Stomach (tissue), 9 donors: Measurements from ENCODE around the gene CNIH4. TPM values are rescaled to one million over a fixed set of nuclear protein-coding genes. Genes with fewer than 3 reads are reported as not detected.

Experiments used
- DNase-seq, 2 donors: peaks; one replicate each; pipeline versions ENCODE4 v3.0.0 to v3.0.0-alpha.2; 2013 to 2019
- H3K27ac ChIP-seq, 5 donors: fragments of 200-600 bp in 4 of 5; sonication (generic) in 4 of 5; one replicate each; pipeline ENCODE4 v1.5.1; 2013 to 2019; ENCODE audit warnings: mild to moderate bottlenecking in 1 of 5, moderate library complexity in 1 of 5
- H3K27me3 ChIP-seq, 3 donors: fragments of 200-600 bp; sonication (generic); one replicate each; pipeline ENCODE4 v1.5.1; 2017 to 2019; ENCODE audit warnings: mixed run types in 1 of 3
- H3K36me3 ChIP-seq, 4 donors: fragments of 200-600 bp; sonication (generic); 1 replicate in 3 of 4; 2 replicates in 1 of 4; pipeline ENCODE4 v1.5.1; 2016 to 2019
- H3K4me1 ChIP-seq, 4 donors: fragments of 200-600 bp; sonication (generic); one replicate each; pipeline ENCODE4 v1.5.1; 2016 to 2019
- H3K4me3 ChIP-seq, 4 donors: fragments of 200-600 bp; sonication (generic) in 3 of 4; one replicate each; pipeline ENCODE4 v1.5.1; 2016 to 2019; ENCODE audit warnings: mild to moderate bottlenecking in 1 of 4
- H3K9me3 ChIP-seq, 4 donors: fragments of 200-600 bp; sonication (generic); one replicate each; pipeline ENCODE4 v1.5.1; 2016 to 2019
- CTCF ChIP-seq, 7 experiments: fragments of 450-650 bp in 4 of 7; fragments of 200-600 bp in 3 of 7; sonication (generic) in 3 of 7; IDR thresholded peaks; one replicate each; pipeline ENCODE4 v1.5.1; 2016 to 2019; ENCODE audit warnings: antibody characterized with exemption in 7 of 7, control low read depth in 2 of 7, mild to moderate bottlenecking in 1 of 7
- EP300 ChIP-seq: sonication (generic); formaldehyde crosslinking; IDR thresholded peaks from one replicate; pipeline ENCODE4 v1.6.1; 2017; ENCODE audit warnings: antibody characterized with exemption
- POLR2A ChIP-seq, 4 donors: fragments of 450-650 bp; IDR thresholded peaks; one replicate each; pipeline ENCODE4 v1.6.1; 2016; ENCODE audit warnings: antibody characterized with exemption in 4 of 4, control low read depth in 2 of 4, mild to moderate bottlenecking in 1 of 4, moderate library complexity in 1 of 4
- POLR2AphosphoS5 ChIP-seq, 3 donors: sonication (generic); formaldehyde crosslinking; IDR thresholded peaks; one replicate each; pipeline ENCODE4 v1.6.1; 2016; ENCODE audit warnings: antibody characterized with exemption in 3 of 3
- WGBS, 5 donors: extraction: QIAGEN DNeasy Blood & Tissue Kit in 3 of 5; methylation state at CpG; one replicate each; pipeline versions ENCODE4 v1.1.5 to v1.1.7; 2013 to 2018; 5-methylcytosine and 5-hydroxymethylcytosine counted together
- intact Hi-C: fragments of 100-400 bp; cut with DNase I; formaldehyde crosslinking; loops from one replicate; pipeline ENCODE4 v1.15.1; 2023; ENCODE audit warnings: low total_unique reads
- polyA plus RNA-seq, 3 donors: library from polyadenylated mRNA; stranded (reverse); fragments of 200-250 nt; gene quantifications; one replicate each; pipeline ENCODE4 v1.2.3, GENCODE V29; 2013
- total RNA-seq, 5 donors: library from RNA; depleted of rRNA; stranded (reverse); fragments of >200 nt; gene quantifications; one replicate each; pipeline versions ENCODE4 v1.1.0 to v1.2.3, GENCODE V29; 2014 to 2016
- donor health status: healthy with polysubstance abuse.
- donor health status: Bipolar disorder and iron deficiency.
- donor health status: healthy.

Gene CNIH4
- total and polyA plus RNA-seq, 8 donors, result 3.1 to 53.1 (median 38.5) TPM

GRCh38 chr1:224317383-224318045 lies 39.2 kb upstream of the CNIH4 start:
- no peaks in the 10 kb centered on the region for H3K9me3 ChIP-seq
- no peak overlapping the region for H3K27ac ChIP-seq
- TF ChIP-seq POLR2A (IDR thresholded peaks at IDR 0.05), result no peak
- no peak for TF ChIP-seq CTCF (IDR thresholded peaks at IDR 0.05)
- TF ChIP-seq EP300, result no peak
- no peak for TF ChIP-seq POLR2AphosphoS5 (IDR thresholded peaks at IDR 0.05)
- peaks cover 0 to 5% (median 0%) of the 10 kb centered on the region in 4 donors for H3K4me1 ChIP-seq
- H3K27me3 ChIP-seq, result no peaks in the 10 kb centered on the region
- DNase-seq, result no peak
- intact Hi-C loops, result no loop called here
- peaks cover 6 to 64% (median 52%) of the 10 kb centered on the region in 4 donors for H3K36me3 ChIP-seq
- no peak overlapping the region for H3K4me3 ChIP-seq
- 70 to 79% (median 76%) methylated on average over 4 of the region's 4 CpGs for WGBS, 5 donors

GRCh38 chr1:224321706-224322105 lies 35.0 kb upstream of the CNIH4 start:
- H3K9me3 ChIP-seq, result no peaks in the 10 kb centered on the region
- H3K27me3 ChIP-seq, result no peaks in the 10 kb centered on the region
- H3K27ac ChIP-seq, result no peak overlapping the region
- H3K4me3 ChIP-seq, result no peak overlapping the region
- no peak for TF ChIP-seq POLR2A (IDR thresholded peaks at IDR 0.05)
- TF ChIP-seq CTCF (IDR thresholded peaks at IDR 0.05), result no peak
- TF ChIP-seq POLR2AphosphoS5 (IDR thresholded peaks at IDR 0.05), result no peak
- TF ChIP-seq EP300, result no peak
- peaks cover 0 to 49% (median 37%) of the 10 kb centered on the region in 4 donors for H3K36me3 ChIP-seq
- H3K4me1 ChIP-seq, result peaks cover 0 to 9% (median 5%) of the 10 kb centered on the region in 4 donors
- DNase-seq, result no peak
- WGBS, 5 donors, result 96 to 100% (median 98%) methylated on average over 2 of the region's 2 CpGs
- intact Hi-C loops, result no loop called here

- 54 to 86% (median 67%) methylated on average over 1 of the region's 1 CpG for WGBS, 5 donors
- Histone ChIP-seq H3K27me3 (no peaks in the 10 kb centered on the region), H3K9me3 (no peaks in the 10 kb centered on the region), H3K4me1 (peaks cover 13 to 42% (median 33%) of the 10 kb centered on the region in 4 donors), H3K36me3 (peaks cover 0 to 31% (median 26%) of the 10 kb centered on the region in 4 donors), H3K4me3 (no peak overlapping the region), H3K27ac (no peak overlapping the region)
- intact Hi-C loops, result no loop called here
- no peak for TF ChIP-seq POLR2AphosphoS5 (IDR thresholded peaks at IDR 0.05)
- DNase-seq, result no peak
Measured at GRCh38 chr1:224325959-224326358, 30.7 kb upstream of the CNIH4 start.

- H3K9me3 ChIP-seq, result no peaks in the 10 kb centered on the region
- intact Hi-C loops, result no loop called here
- H3K4me3 ChIP-seq, result peak overlapping the region; percentile 75 to 99 (median 88)
- no peak for DNase-seq
- H3K27me3 ChIP-seq, result no peaks in the 10 kb centered on the region
- H3K36me3 ChIP-seq, result peaks cover 0 to 25% (median 19%) of the 10 kb centered on the region in 4 donors
- TF ChIP-seq POLR2AphosphoS5 (IDR thresholded peaks at IDR 0.05) (no peak), CTCF (IDR thresholded peaks at IDR 0.05) (no peak), POLR2A (IDR thresholded peaks at IDR 0.05) (no peak), EP300 (no peak)
- 68 to 79% (median 71%) methylated on average over 6 of the region's 6 CpGs for WGBS, 5 donors
- H3K4me1 ChIP-seq, result peaks cover 17 to 56% (median 36%) of the 10 kb centered on the region in 4 donors
- no peak overlapping the region for H3K27ac ChIP-seq
Measured at GRCh38 chr1:224328644-224329043, 28.0 kb upstream of the CNIH4 start.

GRCh38 chr1:224329484-224329841 lies 27.2 kb upstream of the CNIH4 start:
- H3K36me3 ChIP-seq, result peaks cover 0 to 17% (median 16%) of the 10 kb centered on the region in 4 donors
- 0 to 1% (median 0%) methylated on average over 7 of the region's 7 CpGs for WGBS, 5 donors
- peak overlapping the region; percentile 83 to 95 (median 90) for H3K27ac ChIP-seq
- H3K27me3 ChIP-seq, result no peaks in the 10 kb centered on the region
- no peaks in the 10 kb centered on the region for H3K9me3 ChIP-seq
- no peak for TF ChIP-seq POLR2AphosphoS5 (IDR thresholded peaks at IDR 0.05)
- TF ChIP-seq EP300, result no peak
- no peak for TF ChIP-seq POLR2A (IDR thresholded peaks at IDR 0.05)
- no peak for TF ChIP-seq CTCF (IDR thresholded peaks at IDR 0.05)
- H3K4me1 ChIP-seq, result peaks cover 17 to 56% (median 36%) of the 10 kb centered on the region in 4 donors
- H3K4me3 ChIP-seq, result peak overlapping the region; percentile 75 to 99 (median 88)
- intact Hi-C loops, result no loop called here
- DNase-seq, result no peak
